Stimulated activated CD4-positive, alpha-beta T cell treated with anti-CD3 and anti-CD28 coated beads, TNF-alpha, amount 100 ng/mL, for 24 hours (primary cell): ENCODE measurements around the gene MYH15.

Experiments used
- DNase-seq, 3 experiments: peaks; one replicate each; pipeline ENCODE4 v3.0.0-alpha.2; 2020; ENCODE audit warnings: low read depth in 3 of 3

Gene MYH15

GRCh38 chr3:108472001-108472591 lies 38.3 kb downstream of the MYH15 start:
- DNase-seq = no peak

GRCh38 chr3:108471426-108471825 lies 39.0 kb downstream of the MYH15 start:
- DNase-seq = no peak

DNA sequence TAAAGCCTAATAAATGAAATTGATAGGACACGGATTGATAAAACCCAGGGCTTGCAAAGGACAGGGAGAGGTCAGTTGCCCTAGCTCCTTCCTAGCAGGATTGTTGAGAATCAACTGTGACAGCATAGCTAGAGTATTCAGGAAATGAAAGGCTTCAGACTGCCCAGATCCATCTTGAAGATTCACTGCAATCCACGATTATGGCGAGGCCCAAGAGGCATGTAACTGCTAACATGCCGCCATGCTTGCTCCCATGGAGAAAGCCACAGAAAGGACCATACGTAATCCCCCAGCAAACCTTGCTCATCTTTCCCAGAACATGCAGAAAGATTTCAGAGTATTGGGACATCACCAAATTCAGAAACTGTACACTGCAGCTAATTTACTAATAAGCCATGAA lies 41.3 kb downstream of the MYH15 start:
- DNase-seq = no peak

DNA sequence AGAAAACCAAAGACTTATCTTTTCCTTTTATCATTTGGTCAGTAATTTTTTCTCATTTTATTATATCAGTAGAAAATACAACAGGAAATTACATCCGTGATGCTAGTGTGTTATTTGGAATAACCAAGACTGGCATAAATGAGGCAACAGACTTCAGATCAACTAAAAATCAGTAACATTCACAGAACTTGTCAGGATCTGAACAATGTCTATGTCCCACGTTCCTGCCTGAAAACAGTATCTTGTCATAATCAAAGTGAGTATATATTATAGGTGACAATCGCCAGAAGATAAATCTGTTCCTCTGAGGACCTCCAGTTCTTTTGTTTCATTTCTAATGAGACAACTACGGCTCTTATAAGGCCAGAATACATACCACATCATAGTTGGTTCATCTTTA lies 41.8 kb downstream of the MYH15 start:
- DNase-seq = no peak

DNA sequence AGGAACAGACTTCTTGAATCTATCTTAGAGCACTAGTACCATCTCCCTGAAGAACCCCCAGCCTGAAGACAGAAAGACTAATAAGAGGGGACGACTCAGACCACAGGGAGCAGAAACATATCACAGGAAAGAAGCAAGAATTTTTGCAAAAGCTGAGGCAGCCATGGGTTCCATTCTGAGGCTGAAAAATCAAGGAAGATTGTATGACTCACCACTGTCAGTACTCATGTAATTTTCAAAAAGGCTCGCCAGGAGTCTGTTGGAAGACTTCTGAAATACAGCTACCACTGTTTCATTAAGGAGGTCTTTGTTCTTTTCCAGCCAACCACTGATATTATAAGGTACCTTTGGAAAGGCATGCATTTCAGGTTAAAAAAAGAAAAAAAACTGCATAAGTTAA lies 47.5 kb downstream of the MYH15 start:
- no peak for DNase-seq

- DNase-seq = no peak
Observed at GRCh38 chr3:108461661-108462111, 48.7 kb downstream of the MYH15 start.

DNA sequence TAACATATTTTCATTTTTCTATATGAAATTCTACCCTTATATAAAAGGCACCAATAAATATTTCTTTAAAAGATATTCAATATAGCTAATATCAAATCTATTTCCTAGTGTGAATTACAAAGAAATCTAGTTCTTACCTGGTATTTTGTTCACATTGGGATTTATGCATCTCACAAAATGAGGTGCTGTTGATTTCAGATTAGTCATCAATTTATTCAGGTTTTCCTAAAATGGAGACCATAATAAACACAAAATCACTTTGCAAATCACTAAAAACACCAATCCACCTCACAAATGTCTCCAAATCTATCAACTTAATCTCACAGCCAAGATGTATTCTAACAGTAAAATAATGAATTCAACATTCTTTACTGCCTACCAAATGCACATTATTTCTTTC lies 51.2 kb downstream of the MYH15 start:
- DNase-seq = no peak

GRCh38 chr3:108455212-108455705 lies 55.1 kb downstream of the MYH15 start:
- no peak for DNase-seq

DNA sequence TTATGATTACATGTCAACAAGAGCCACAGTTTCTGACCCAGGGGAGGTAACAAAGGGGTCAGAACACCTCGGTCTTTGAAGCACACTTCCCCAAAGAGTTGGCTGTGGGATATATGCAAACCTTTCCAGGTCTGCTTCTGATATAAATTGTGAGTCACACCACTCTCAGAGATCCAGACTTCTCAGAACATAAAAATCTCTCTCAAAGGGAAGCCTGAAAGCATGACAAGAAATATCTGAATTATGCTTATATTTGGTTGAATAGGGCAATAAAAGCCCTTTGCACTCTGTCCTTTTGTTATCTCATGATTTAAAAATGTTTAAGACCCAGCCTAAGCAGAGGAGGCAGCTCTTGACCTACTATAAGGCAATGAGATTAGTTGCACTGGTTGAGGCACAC lies 56.8 kb downstream of the MYH15 start:
- DNase-seq = no peak

DNA sequence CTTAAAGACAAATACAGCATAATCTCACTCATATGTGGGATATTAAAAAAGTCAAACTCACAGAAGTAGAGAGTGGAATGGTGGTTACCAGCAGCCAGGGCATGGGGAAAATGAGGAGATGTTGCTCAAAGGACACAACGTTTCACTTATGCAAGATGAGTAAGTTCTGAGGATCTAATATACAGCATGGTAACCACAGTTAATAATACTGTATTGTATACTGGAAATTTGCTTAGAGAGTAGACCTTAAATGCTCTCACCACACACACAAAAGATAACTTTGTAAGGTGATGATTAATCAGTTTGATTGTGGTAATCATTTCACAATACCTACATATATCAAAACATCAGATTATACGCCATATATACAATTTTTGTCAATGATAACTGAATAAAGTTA lies 60.0 kb downstream of the MYH15 start:
- DNase-seq = no peak

- no peak for DNase-seq
Observed at GRCh38 chr3:108448593-108448992, 61.8 kb downstream of the MYH15 start.

DNA sequence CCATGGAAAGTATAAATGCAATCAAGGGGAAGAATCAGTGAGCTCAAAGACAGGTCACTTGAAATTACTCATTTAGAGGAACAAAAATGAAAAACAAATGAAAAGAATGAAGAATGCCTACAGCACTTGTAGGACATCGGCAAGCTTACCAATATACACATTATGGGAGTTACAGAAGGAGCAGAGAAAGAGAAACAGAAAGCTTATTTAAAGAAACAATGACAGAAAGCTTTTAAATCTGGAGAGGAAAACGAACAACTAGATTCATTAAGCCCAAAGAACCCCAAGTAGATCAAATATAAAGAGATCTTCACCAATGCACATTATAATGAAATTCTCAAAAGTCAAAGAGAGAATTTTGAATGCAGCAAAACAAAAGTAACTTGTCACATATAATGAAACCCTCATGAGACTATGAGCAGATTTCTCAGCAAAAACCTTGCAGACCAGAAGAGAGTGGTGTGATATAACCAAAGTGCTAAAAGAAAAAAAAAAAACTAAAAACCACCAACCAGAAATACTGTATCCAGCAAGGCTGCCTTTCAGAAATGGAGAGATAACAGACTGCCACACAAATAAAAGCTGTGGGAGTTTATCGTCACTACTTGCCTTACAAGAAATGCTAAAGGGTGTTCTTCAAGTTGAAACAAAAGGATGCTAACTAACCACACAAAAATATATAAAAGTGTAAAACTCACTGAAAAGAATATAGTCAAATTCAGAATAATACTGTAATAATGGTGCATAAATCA lies 63.1 kb downstream of the MYH15 start:
- DNase-seq = no peak

- DNase-seq = no peak
Observed at GRCh38 chr3:108442281-108442680, 68.1 kb downstream of the MYH15 start.

GRCh38 chr3:108441518-108441917 lies 68.9 kb downstream of the MYH15 start:
- no peak for DNase-seq

- no peak for DNase-seq
Observed at GRCh38 chr3:108441071-108441507, 69.3 kb downstream of the MYH15 start.

- no peak for DNase-seq
Observed at GRCh38 chr3:108438542-108438941, 71.9 kb downstream of the MYH15 start.

DNA sequence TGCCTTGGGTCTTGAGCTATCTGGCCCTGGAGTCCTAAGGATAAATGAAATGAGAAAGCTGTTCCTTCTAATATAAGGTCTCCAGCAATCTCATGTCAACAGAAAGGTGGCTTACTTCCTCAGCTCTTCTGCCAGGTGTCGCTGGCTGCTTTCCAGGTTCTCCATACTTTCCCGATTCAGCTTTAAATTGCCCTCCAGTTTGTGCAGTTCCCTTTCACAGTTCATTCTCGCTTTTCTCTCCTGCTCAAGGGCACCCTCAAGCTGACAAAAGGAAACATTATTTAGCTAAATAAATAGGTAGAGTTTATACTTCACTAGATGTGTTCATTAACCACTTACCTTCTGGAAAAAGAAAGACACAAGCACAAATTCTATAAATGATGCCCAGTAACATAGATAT lies 73.0 kb downstream of the MYH15 start:
- no peak for DNase-seq

DNA sequence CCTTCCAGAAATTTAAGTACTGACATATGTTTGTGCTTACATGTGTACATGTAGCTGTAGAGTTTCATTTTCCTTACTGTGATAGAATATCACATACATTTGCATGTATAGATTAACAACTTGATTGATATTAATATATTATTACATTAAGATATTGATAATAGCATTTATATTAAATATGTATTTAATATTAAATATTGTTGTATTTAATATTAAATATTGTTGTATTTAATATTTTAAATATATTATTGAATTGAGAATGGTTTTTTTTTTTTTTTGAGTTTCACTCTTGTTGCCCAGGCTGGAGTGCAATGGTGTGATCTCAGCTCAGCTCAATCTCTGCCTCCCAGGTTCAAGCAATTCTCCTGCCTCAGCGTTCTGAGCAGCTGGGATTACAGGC lies 76.5 kb downstream of the MYH15 start:
- DNase-seq = no peak

GRCh38 chr3:108432431-108432830 lies 78.0 kb downstream of the MYH15 start:
- no peak for DNase-seq

DNA sequence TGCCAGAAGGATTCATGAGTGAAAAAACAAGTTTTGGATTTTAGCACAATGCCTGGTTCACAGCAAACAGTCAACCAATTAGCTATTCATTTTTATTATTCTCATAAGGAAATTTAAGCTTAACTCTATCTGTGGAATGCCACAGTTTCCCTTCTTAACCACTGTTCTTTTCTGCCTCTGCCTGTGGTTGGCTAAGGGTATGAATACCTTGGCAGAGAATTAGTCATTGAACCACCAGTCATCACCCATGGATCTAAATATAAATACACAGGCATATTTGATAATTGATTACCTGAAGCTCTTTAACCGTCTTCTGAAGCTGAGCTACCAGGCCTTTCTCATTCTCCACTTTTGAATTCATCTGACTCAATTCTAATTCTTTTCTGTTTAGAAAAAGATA lies 79.9 kb downstream of the MYH15 start:
- DNase-seq = no peak

DNA sequence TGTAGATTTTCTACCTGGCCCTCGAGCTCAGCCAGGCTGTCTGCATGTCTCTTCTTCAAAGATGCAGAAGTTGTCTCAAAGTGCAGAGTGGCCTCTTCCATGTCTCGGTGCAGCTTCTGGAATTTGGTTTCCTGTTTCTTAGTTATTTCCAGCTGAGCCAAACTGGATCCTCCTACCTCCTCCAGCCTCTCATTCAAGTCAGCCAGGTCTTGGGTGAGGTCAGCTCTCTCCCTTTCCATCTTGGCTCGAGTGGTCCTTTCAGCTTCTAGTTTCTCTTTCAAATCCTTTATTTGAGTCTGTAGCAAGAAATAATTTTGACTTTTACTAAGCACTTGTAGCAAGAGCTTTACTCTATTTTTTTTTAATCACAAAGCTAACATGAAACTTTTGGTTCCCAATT lies 81.8 kb downstream of the MYH15 start:
- no peak for DNase-seq

- no peak for DNase-seq
Observed at GRCh38 chr3:108420926-108421325, 89.5 kb downstream of the MYH15 start.

- no peak for DNase-seq
Observed at GRCh38 chr3:108416111-108416869, 94.1 kb downstream of the MYH15 start.
